ENCODE data around the gene TMEM42. TPM values are rescaled to one million over a fixed set of nuclear protein-coding genes. Genes with fewer than 3 reads are reported as not detected.
A peak's percentile ranks its signal among the peaks of the same experiment; 100 is the strongest.
"Not testable (repeated sequence)": the region's sequence is repeated elsewhere in the genome, so short reads cannot be mapped to it uniquely, and the experiment has no call there.

The TMEM42 gene
- total RNA-seq (10 to 100 TPM; 12.8 to 14.3 TPM), polyA plus RNA-seq (10 to 100 TPM; 12.0 to 24.6 TPM)
- long read RNA-seq, donor 1, transcript TMEM42-201 (3 exons, 1,026 nt), result major isoform, 6 of 20 reads
- long read RNA-seq, donor 1, partial matches to known transcripts, result 10 of 20 reads
- long read RNA-seq, donor 1, other reads (novel, unspliced or antisense), result 0 of 20 reads
- long read RNA-seq, donor 2, transcript TMEM42-201 (3 exons, 1,026 nt), result major isoform, 5 of 7 reads
- long read RNA-seq, donor 2, partial matches to known transcripts, result 0 of 7 reads
- long read RNA-seq, donor 2, other reads (novel, unspliced or antisense), result 0 of 7 reads
- long read RNA-seq, donor 3, partial matches to known transcripts, result 0 of 3 reads
- long read RNA-seq, donor 3, other reads (novel, unspliced or antisense), result 0 of 3 reads
- long read RNA-seq, donor 4, partial matches to known transcripts, result 6 of 10 reads
- long read RNA-seq, donor 4, other reads (novel, unspliced or antisense), result 0 of 10 reads
- long read RNA-seq, donor 5, transcript TMEM42-201 (3 exons, 1,026 nt), result major isoform, 5 of 5 reads
- long read RNA-seq, donor 5, partial matches to known transcripts, result 0 of 5 reads
- long read RNA-seq, donor 5, other reads (novel, unspliced or antisense), result 0 of 5 reads

DNA sequence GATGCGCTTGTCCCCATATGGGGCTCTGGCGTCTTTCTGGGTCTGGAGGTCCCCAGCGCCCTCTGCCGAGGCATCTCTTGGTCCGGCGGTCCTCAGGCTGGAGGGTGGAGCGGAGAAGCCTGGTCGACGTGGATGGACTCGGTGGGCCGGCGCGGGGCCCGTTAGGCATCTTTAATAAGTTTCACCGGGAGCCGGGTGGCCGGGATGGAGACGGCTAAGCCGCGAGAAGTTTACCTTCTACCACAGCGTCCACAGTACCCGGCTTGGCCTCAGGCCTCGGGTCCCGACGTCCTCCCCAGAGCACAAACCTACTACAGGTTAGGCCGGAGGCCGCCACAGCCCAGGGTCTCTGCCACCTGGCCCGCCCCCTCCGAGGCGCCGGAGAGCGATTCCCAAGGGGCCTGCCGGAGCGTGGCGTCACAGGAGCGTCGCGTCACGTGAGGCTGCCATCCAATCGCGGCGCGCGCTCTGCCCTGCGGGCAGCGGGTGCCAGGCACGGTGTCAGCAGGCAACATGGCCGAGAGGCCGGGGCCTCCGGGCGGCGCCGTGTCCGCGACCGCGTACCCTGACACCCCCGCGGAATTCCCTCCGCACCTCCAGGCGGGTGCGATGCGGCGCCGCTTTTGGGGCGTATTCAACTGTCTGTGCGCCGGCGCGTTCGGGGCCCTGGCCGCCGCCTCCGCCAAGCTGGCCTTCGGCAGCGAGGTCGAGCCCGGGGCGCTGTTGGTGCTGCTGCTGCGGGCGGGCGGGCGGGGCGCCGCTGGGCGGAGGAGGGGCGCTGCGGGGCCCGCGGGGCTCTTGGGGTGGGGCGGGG, at the start of gene TMEM42:
TMEM42 (plus strand) TSS at position 501 of the 814 bp plus-strand sequence; CDS start at position 514, 13 bp downstream.
- DNase-seq, result peak; percentile 93 to 96 (median 94)
- peaks cover 0 to 2% (median 0%) of the 10 kb centered on the region in 4 donors for H3K9me3 ChIP-seq (ENCODE audit: control insufficient read depth in 4 of 4, insufficient read depth in 3 of 4, low read length in 3 of 4)
- peaks cover 0 to 3% (median 0%) of the 10 kb centered on the region in 4 donors for H3K36me3 ChIP-seq (ENCODE audit: control insufficient read depth in 4 of 4, insufficient read depth in 4 of 4, low read length in 4 of 4)
- peak within 1 kb of the TSS; percentile 97 for H3K27ac ChIP-seq (ENCODE audit: low read depth in 1 of 2, low read length in 1 of 2)
- H3K27me3 ChIP-seq (ENCODE audit: control insufficient read depth in 3 of 3, insufficient read depth in 3 of 3, low read length in 2 of 3), result no peaks in the 10 kb centered on the region
- peak within 1 kb of the TSS; percentile 52 for H3K4me3 ChIP-seq
- ATAC-seq (ENCODE audit: insufficient read depth, low FRiP score), result peak; percentile 96
- H3K4me1 ChIP-seq (ENCODE audit: control insufficient read depth in 5 of 5, insufficient read depth in 5 of 5, low read length in 5 of 5), result peaks cover 0 to 7% (median 4%) of the 10 kb centered on the region in 5 donors
- 2% methylated on average over 67 to 91 of the region's 91 CpGs for WGBS, 2 donors
- peak within 1 kb of the TSS; percentile 64 to 82 for H3K9ac ChIP-seq (ENCODE audit: insufficient read depth in 1 of 2, low read length in 2 of 2)
- TF ChIP-seq CTCF (IDR thresholded peaks at IDR 0.05; ENCODE audit: control extremely low read depth, extremely low read depth), result no peak

DNA sequence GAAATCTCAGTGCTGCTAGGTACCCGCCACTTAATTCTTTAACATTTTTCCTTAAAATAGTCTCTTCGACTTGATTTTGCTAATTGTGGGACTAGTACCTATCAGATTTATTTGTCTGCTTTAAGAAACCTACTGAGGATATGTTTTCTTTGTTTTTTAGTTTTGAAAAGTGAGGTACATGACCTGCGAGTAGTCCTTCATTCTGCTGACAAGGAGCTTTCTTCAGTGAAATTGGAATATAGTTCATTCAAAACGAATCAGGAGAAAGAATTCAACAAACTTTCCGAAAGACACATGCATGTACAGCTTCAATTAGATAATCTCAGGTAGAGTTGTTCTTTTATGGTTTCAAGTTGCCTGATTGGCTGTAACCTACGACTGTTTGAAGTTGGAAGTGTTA, 47.0 kb upstream of the TMEM42 start:
- Histone ChIP-seq H3K9ac (ENCODE audit: insufficient read depth in 1 of 2, low read length in 2 of 2) (no peak overlapping the region), H3K9me3 (ENCODE audit: control insufficient read depth in 4 of 4, insufficient read depth in 3 of 4, low read length in 3 of 4) (no peaks in the 10 kb centered on the region), H3K4me3 (no peak overlapping the region), H3K27me3 (ENCODE audit: control insufficient read depth in 3 of 3, insufficient read depth in 3 of 3, low read length in 2 of 3) (no peaks in the 10 kb centered on the region), H3K36me3 (ENCODE audit: control insufficient read depth in 4 of 4, insufficient read depth in 4 of 4, low read length in 4 of 4) (peaks cover 0 to 6% (median 0%) of the 10 kb centered on the region in 4 donors), H3K27ac (ENCODE audit: low read depth in 1 of 2, low read length in 1 of 2) (no peak overlapping the region), H3K4me1 (ENCODE audit: control insufficient read depth in 5 of 5, insufficient read depth in 5 of 5, low read length in 5 of 5) (no peaks in the 10 kb centered on the region)
- TF ChIP-seq CTCF (IDR thresholded peaks at IDR 0.05; ENCODE audit: control extremely low read depth, extremely low read depth), result no peak
- ATAC-seq (ENCODE audit: insufficient read depth, low FRiP score) (no peak), DNase-seq (no peak)
- WGBS, 2 donors, result 96 to 97% methylated on average over 6 of the region's 6 CpGs

GRCh38 chr3:44816334-44816733, 45.4 kb upstream of the TMEM42 start:
- H3K4me3 ChIP-seq; H3K27ac ChIP-seq (ENCODE audit: low read depth in 1 of 2, low read length in 1 of 2); H3K9me3 ChIP-seq (ENCODE audit: control insufficient read depth in 4 of 4, insufficient read depth in 3 of 4, low read length in 3 of 4); H3K9ac ChIP-seq (ENCODE audit: insufficient read depth in 1 of 2, low read length in 2 of 2); H3K4me1 ChIP-seq (ENCODE audit: control insufficient read depth in 5 of 5, insufficient read depth in 5 of 5, low read length in 5 of 5); H3K36me3 ChIP-seq (ENCODE audit: control insufficient read depth in 4 of 4, insufficient read depth in 4 of 4, low read length in 4 of 4); H3K27me3 ChIP-seq (ENCODE audit: control insufficient read depth in 3 of 3, insufficient read depth in 3 of 3, low read length in 2 of 3); DNase-seq; ATAC-seq (ENCODE audit: insufficient read depth, low FRiP score): not testable (repeated sequence)
- WGBS, 2 donors, result 98 to 100% methylated on average over 2 of the region's 2 CpGs

DNA sequence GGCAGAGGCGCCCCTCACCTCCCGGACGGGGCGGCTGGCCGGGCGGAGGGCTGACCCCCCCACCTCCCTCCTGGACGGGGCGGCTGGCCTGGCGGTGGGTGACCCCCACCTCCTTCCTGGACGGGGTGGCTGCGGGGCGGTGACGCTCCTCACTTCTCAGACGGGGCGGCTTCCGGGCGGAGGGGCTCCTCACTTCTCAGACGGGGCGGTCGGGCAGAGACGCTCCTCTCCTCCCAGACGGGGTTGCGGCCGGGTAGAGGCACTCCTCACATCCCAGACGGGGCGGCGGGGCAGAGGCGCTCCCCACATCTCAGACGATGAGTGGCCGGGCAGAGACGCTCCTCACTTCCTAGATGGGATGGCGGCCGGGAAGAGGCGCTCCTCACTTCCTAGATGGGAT, 40.5 kb upstream of the TMEM42 start:
- not testable (repeated sequence) for H3K9me3 ChIP-seq (ENCODE audit: control insufficient read depth in 4 of 4, insufficient read depth in 3 of 4, low read length in 3 of 4); H3K4me3 ChIP-seq; H3K27me3 ChIP-seq (ENCODE audit: control insufficient read depth in 3 of 3, insufficient read depth in 3 of 3, low read length in 2 of 3); H3K27ac ChIP-seq (ENCODE audit: low read depth in 1 of 2, low read length in 1 of 2); H3K4me1 ChIP-seq (ENCODE audit: control insufficient read depth in 5 of 5, insufficient read depth in 5 of 5, low read length in 5 of 5); H3K36me3 ChIP-seq (ENCODE audit: control insufficient read depth in 4 of 4, insufficient read depth in 4 of 4, low read length in 4 of 4); H3K9ac ChIP-seq (ENCODE audit: insufficient read depth in 1 of 2, low read length in 2 of 2); ATAC-seq (ENCODE audit: insufficient read depth, low FRiP score); DNase-seq
- 97 to 100% methylated on average over 15 to 34 of the region's 34 CpGs for WGBS, 2 donors
